IMR-90 (cell line): Measurements from ENCODE around the gene ZNF785.

Experiments used
- CEBPB ChIP-seq: IDR thresholded peaks from 2 replicates; pipeline ENCODE4 v1.6.1; 2012; ENCODE audit warnings: low read depth, low read length, improper control_type of control experiment
- ELK1 ChIP-seq: fragments of 150-350 bp; IDR thresholded peaks from 2 replicates; pipeline ENCODE4 v1.6.1; 2016; ENCODE audit warnings: low read depth, mild to moderate bottlenecking, low read length, moderate library complexity, borderline replicate concordance
- MAFK ChIP-seq: IDR thresholded peaks from 2 replicates; pipeline ENCODE4 v1.6.1; 2012; ENCODE audit warnings: low read depth, low read length, improper control_type of control experiment
- MXI1 ChIP-seq: IDR thresholded peaks from 2 replicates; pipeline ENCODE4 v1.6.1; 2012; ENCODE audit warnings: low read depth, mild to moderate bottlenecking, low read length, moderate library complexity, borderline replicate concordance
- NFE2L2 ChIP-seq: fragments of 150-350 bp; IDR thresholded peaks from 2 replicates; pipeline ENCODE4 v1.6.1; 2016; ENCODE audit warnings: low read depth, mild to moderate bottlenecking, low read length
- POLR2A ChIP-seq: IDR thresholded peaks from 2 replicates; pipeline ENCODE4 v1.6.1; 2012; ENCODE audit warnings: mild to moderate bottlenecking, low read depth, low read length
- RAD21 ChIP-seq: IDR thresholded peaks from 2 replicates; pipeline ENCODE4 v1.6.1; 2012; ENCODE audit warnings: low read length, improper control_type of control experiment
- RCOR1 ChIP-seq: IDR thresholded peaks from 2 replicates; pipeline ENCODE4 v1.6.1; 2012; ENCODE audit warnings: mild to moderate bottlenecking, low read length, improper control_type of control experiment; ENCODE audit not compliant: insufficient replicate concordance
- RFX5 ChIP-seq: IDR thresholded peaks from 2 replicates; pipeline ENCODE4 v1.8.0; 2012; ENCODE audit warnings: low read depth, mild to moderate bottlenecking, low read length, moderate library complexity
- SMC3 ChIP-seq: fragments of 150-350 bp; IDR thresholded peaks from 2 replicates; pipeline ENCODE4 v1.6.1; 2016; ENCODE audit warnings: low read depth, mild to moderate bottlenecking, antibody characterized with exemption, low read length, moderate library complexity
- TF ChIP-seq, protein P1 (sequence below): conservative IDR thresholded peaks from 2 replicates; pipeline ENCODE4 v1.5.1; 2012; ENCODE audit warnings: mild to moderate bottlenecking, low read depth, low read length, improper control_type of control experiment
- TF ChIP-seq, protein P2 (sequence below): fragments of 150-350 bp; IDR thresholded peaks from 2 replicates; pipeline ENCODE4 v1.6.1; 2017; ENCODE audit warnings: mild to moderate bottlenecking, antibody characterized with exemption, low read length, low read depth

DNA sequence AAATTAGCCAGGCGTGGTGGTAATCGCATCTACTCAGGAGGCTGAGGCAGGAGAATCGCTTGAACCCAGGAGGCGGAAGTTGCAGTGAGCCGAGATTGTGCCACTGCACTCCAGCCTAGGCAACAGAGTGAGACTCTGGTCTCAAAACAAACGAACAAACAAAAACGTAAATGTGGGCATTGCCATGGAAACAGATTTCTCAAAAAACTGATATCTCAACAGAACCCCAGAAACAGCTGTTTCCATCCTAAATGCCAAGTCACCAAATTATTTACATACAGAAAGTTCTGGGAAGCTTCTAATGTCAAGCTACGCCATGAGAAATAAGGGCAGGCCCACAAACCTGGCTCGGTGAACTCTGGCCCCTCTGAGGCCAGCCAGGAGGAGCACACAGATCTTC lies 40.7 kb upstream of the ZNF785 start:
- TF ChIP-seq CEBPB (no peak), NFE2L2 (no peak), RCOR1 (no peak), SMC3 (no peak), POLR2A (no peak), MAFK (no peak), RAD21 (no peak), MXI1 (no peak), RFX5 (no peak), ELK1 (no peak)
- TF ChIP-seq, protein P1, sequence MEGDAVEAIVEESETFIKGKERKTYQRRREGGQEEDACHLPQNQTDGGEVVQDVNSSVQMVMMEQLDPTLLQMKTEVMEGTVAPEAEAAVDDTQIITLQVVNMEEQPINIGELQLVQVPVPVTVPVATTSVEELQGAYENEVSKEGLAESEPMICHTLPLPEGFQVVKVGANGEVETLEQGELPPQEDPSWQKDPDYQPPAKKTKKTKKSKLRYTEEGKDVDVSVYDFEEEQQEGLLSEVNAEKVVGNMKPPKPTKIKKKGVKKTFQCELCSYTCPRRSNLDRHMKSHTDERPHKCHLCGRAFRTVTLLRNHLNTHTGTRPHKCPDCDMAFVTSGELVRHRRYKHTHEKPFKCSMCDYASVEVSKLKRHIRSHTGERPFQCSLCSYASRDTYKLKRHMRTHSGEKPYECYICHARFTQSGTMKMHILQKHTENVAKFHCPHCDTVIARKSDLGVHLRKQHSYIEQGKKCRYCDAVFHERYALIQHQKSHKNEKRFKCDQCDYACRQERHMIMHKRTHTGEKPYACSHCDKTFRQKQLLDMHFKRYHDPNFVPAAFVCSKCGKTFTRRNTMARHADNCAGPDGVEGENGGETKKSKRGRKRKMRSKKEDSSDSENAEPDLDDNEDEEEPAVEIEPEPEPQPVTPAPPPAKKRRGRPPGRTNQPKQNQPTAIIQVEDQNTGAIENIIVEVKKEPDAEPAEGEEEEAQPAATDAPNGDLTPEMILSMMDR: no peak
- TF ChIP-seq, protein P2, sequence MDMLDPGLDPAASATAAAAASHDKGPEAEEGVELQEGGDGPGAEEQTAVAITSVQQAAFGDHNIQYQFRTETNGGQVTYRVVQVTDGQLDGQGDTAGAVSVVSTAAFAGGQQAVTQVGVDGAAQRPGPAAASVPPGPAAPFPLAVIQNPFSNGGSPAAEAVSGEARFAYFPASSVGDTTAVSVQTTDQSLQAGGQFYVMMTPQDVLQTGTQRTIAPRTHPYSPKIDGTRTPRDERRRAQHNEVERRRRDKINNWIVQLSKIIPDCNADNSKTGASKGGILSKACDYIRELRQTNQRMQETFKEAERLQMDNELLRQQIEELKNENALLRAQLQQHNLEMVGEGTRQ: no peak
